OCI-LY1 (cell line): ENCODE measurements around the gene NRIP1.

ENCODE experiments used
- EZH2 ChIP-seq: fragments of 200-600 bp; sonication (generic), shearing (Covaris generic); IDR thresholded peaks from 2 replicates; pipeline ENCODE4 v1.8.0; 2017; ENCODE audit warnings: borderline replicate concordance, mixed run types, mild to moderate bottlenecking, antibody characterized with exemption, low read length, moderate library complexity, mixed read lengths
- TF ChIP-seq, protein P1 (sequence below): fragments of 200-600 bp; sonication (generic), shearing (Covaris generic); IDR thresholded peaks from 2 replicates; pipeline ENCODE4 v1.5.1; 2017; ENCODE audit warnings: mild to moderate bottlenecking, antibody characterized with exemption, low read length, moderate library complexity, mixed read lengths

- TF ChIP-seq, protein P1, sequence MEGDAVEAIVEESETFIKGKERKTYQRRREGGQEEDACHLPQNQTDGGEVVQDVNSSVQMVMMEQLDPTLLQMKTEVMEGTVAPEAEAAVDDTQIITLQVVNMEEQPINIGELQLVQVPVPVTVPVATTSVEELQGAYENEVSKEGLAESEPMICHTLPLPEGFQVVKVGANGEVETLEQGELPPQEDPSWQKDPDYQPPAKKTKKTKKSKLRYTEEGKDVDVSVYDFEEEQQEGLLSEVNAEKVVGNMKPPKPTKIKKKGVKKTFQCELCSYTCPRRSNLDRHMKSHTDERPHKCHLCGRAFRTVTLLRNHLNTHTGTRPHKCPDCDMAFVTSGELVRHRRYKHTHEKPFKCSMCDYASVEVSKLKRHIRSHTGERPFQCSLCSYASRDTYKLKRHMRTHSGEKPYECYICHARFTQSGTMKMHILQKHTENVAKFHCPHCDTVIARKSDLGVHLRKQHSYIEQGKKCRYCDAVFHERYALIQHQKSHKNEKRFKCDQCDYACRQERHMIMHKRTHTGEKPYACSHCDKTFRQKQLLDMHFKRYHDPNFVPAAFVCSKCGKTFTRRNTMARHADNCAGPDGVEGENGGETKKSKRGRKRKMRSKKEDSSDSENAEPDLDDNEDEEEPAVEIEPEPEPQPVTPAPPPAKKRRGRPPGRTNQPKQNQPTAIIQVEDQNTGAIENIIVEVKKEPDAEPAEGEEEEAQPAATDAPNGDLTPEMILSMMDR, result no peak
- no peak for TF ChIP-seq EZH2
Observed at GRCh38 chr21:15037900-15038293, 26.9 kb downstream of the NRIP1 start.
